PC-3 (cell line): Measurements from ENCODE around the gene TLX3. TPM values are rescaled to one million over a fixed set of nuclear protein-coding genes. Genes with fewer than 3 reads are reported as not detected.

ENCODE experiments used
- ATAC-seq: fragments of 200-7000 bp; cut with Tn5 transposase; 2 replicates; pipeline ENCODE4 v1.9.1; 2020; ENCODE audit warnings: mild to moderate bottlenecking, moderate library complexity
- BruUV-seq: library from RNA; stranded (reverse); fragments of 400-500 nt; replicated peaks from 2 replicates; lab custom pipeline; 2021; lab: Mats Ljungman, UMichigan
- CTCF ChIA-PET: fragments of 300-600 bp; sonication (Branson Sonifier 250); formaldehyde crosslinking; loops from one replicate; lab custom pipeline; 2022; ENCODE audit warnings: antibody characterized with exemption; lab: Charles Lee
- POLR2A ChIA-PET: fragments of 300-600 bp; sonication (Branson Sonifier 250); formaldehyde crosslinking; loops from one replicate; lab custom pipeline; 2022; ENCODE audit warnings: antibody characterized with exemption; ENCODE audit not compliant: unreplicated experiment; lab: Charles Lee
- DNase-seq: peaks from one replicate; pipeline ENCODE4 v3.0.0-alpha.2; 2015
- H2AFZ ChIP-seq: fragments of 300-600 bp; sonication (generic); 2 replicates; pipeline ENCODE4 v1.6.0; 2016; ENCODE audit warnings: antibody characterized with exemption, low read length
- H3F3A ChIP-seq: fragments of 300-600 bp; sonication (generic); one replicate; pipeline ENCODE4 v1.6.0; 2017; ENCODE audit warnings: antibody characterized with exemption, low read length, control low read depth, mild to moderate bottlenecking; ENCODE audit not compliant: unreplicated experiment
- H3K27ac ChIP-seq: fragments of 300-600 bp; sonication (generic); 2 replicates; pipeline ENCODE4 v1.5.1; 2016; ENCODE audit warnings: mild to moderate bottlenecking, low read length
- H3K27me3 ChIP-seq: fragments of 300-600 bp; sonication (generic); 2 replicates; pipeline ENCODE4 v1.6.1; 2016; ENCODE audit warnings: low read length, mixed read lengths
- H3K36me3 ChIP-seq: fragments of 300-600 bp; sonication (generic); 2 replicates; pipeline ENCODE4 v1.6.1; 2016; ENCODE audit warnings: low read depth, mixed run types, low read length, mixed read lengths
- H3K4me1 ChIP-seq: fragments of 300-600 bp; sonication (generic); 2 replicates; pipeline ENCODE4 v1.5.1; 2016; ENCODE audit warnings: low read length; ENCODE audit not compliant: insufficient read depth
- H3K4me2 ChIP-seq: fragments of 300-600 bp; sonication (generic); 2 replicates; pipeline ENCODE4 v1.6.0; 2016; ENCODE audit warnings: low read length
- H3K4me3 ChIP-seq: fragments of 300-600 bp; sonication (generic); 2 replicates; pipeline ENCODE4 v1.5.1; 2016; ENCODE audit warnings: mild to moderate bottlenecking, low read length, mixed read lengths
- H3K79me2 ChIP-seq: fragments of 300-600 bp; sonication (generic); 2 replicates; pipeline ENCODE4 v1.6.1; 2017; ENCODE audit warnings: low read length, mixed read lengths
- H3K9ac ChIP-seq: fragments of 300-600 bp; sonication (generic); 2 replicates; pipeline ENCODE4 v1.6.0; 2016; ENCODE audit warnings: mild to moderate bottlenecking, low read length
- H3K9me2 ChIP-seq: fragments of 300-600 bp; sonication (generic); replicated peaks from 2 replicates; pipeline ENCODE4 v1.6.1; 2016; ENCODE audit warnings: mixed run types, low read length, mixed read lengths
- H3K9me3 ChIP-seq: fragments of 300-600 bp; sonication (generic); 2 replicates; pipeline ENCODE4 v1.6.1; 2016; ENCODE audit warnings: low read length, mixed read lengths
- H4K20me1 ChIP-seq: fragments of 300-600 bp; sonication (generic); 2 replicates; pipeline ENCODE4 v1.6.1; 2016; ENCODE audit warnings: low read length, mixed read lengths
- CTCF ChIP-seq: fragments of 300-600 bp; sonication (generic); conservative IDR thresholded peaks from 2 replicates; pipeline ENCODE4 v1.5.1; 2017; ENCODE audit warnings: antibody characterized with exemption, low read depth, mild to moderate bottlenecking, low read length
- EZH2 ChIP-seq: fragments of 300-600 bp; sonication (generic); IDR thresholded peaks from one replicate; pipeline ENCODE4 v1.6.1; 2017; ENCODE audit warnings: antibody characterized with exemption, mild to moderate bottlenecking, low read length; ENCODE audit not compliant: unreplicated experiment
- EZH2phosphoT487 ChIP-seq: fragments of 300-600 bp; sonication (generic); IDR thresholded peaks from 2 replicates; pipeline ENCODE4 v1.6.1; 2018; ENCODE audit warnings: mild to moderate bottlenecking, antibody characterized with exemption, low read length, borderline replicate concordance
- intact Hi-C: fragments of 100-400 bp; cut with micrococcal nuclease; formaldehyde crosslinking; loops from 2 replicates; pipeline ENCODE4 v1.9.0; 2023
- total RNA-seq: library from RNA; depleted of rRNA; stranded (reverse); fragments of >200 nt; gene quantifications from 2 replicates; pipeline ENCODE4 v1.2.3, GENCODE V29; 2014

TLX3 gene
- total RNA-seq, 1 experiment from 2014 or later = not detected

DNA sequence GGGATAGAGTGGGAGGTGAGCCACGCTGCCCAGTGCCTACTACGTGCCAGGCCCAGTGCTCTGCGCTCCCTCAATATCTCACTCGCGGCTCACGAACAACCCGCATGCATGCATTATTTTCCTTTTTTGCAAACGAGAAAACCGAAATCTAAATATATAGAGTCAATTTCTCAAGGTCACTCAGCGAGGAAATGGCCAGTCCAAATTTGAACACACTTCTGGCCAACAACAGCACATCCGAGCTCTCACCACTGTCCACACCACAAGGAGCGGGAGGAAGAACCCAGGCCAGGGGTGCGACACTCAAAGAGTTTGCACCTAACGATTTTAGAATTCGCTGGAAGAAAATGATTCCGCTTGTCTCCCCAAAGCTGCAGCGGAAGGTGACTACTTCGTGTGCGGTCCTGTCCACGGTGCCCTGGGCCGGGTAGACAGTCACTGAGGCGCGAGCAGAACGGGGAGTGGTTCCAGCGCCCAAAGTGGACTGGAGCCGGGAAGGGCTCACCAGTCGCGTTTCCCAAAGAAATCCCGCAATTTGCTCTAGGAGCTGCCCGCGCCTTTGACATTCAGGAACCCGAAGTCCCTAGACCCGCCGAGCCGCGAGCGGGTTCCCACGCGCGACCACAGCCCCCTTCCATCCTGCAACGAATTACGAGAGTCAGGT is 1.1 kb upstream of the TLX3 start:
- TF ChIP-seq EZH2phosphoT487 (no peak), EZH2 (no peak), CTCF (no peak)
- no peak overlapping the region for H2AFZ ChIP-seq
- no peaks in the 10 kb centered on the region for H3K9me2 ChIP-seq
- no peak overlapping the region for H3K9ac ChIP-seq
- H3F3A ChIP-seq = no peaks in the 10 kb centered on the region
- H3K4me3 ChIP-seq = no peak overlapping the region
- no peaks in the 10 kb centered on the region for H3K9me3 ChIP-seq
- DNase-seq (no peak), ATAC-seq (no peak)
- H3K36me3 ChIP-seq = no peaks in the 10 kb centered on the region
- BruUV-seq = no TSS peak
- ChIA-PET POLR2A (no interaction called here), CTCF (no interaction called here)
- H3K4me1 ChIP-seq = peaks cover 7% of the 10 kb centered on the region; the same call in 1 of the 2 replicates
- H3K4me2 ChIP-seq = no peak overlapping the region
- no peak overlapping the region for H3K27ac ChIP-seq
- H3K79me2 ChIP-seq = no peaks in the 10 kb centered on the region
- peaks cover 22% of the 10 kb centered on the region for H3K27me3 ChIP-seq
- H4K20me1 ChIP-seq = no peaks in the 10 kb centered on the region
- intact Hi-C loops = no loop called here

GRCh38 chr5:171309276-171310211 is 496 bp downstream of the TLX3 start:
- Histone ChIP-seq H3F3A (no peaks in the 10 kb centered on the region), H3K36me3 (no peaks in the 10 kb centered on the region), H3K4me1 (peaks cover 7% of the 10 kb centered on the region; the same call in 1 of the 2 replicates), H3K27me3 (peaks cover 25% of the 10 kb centered on the region), H3K4me3 (no peak overlapping the region), H3K4me2 (no peak overlapping the region), H3K9ac (no peak overlapping the region), H4K20me1 (no peaks in the 10 kb centered on the region), H3K9me2 (no peaks in the 10 kb centered on the region), H3K9me3 (no peaks in the 10 kb centered on the region), H3K27ac (no peak overlapping the region), H3K79me2 (no peaks in the 10 kb centered on the region), H2AFZ (no peak overlapping the region)
- no peak for ATAC-seq
- DNase-seq = no peak
- BruUV-seq = no TSS peak
- ChIA-PET CTCF (no interaction called here), POLR2A (no interaction called here)
- intact Hi-C loops = no loop called here
- TF ChIP-seq EZH2phosphoT487 = no peak
- no peak for TF ChIP-seq EZH2
- TF ChIP-seq CTCF = no peak
